Measurements from ENCODE around the gene SGMS2. TPM values are rescaled to one million over a fixed set of nuclear protein-coding genes. Genes with fewer than 3 reads are reported as not detected.

Gene SGMS2
- total RNA-seq, 1 donor from 2014 or later: 7.5 TPM

- H3K27ac Mint-ChIP-seq: peak overlapping the region; percentile 1
- no peak for TF ChIP-seq CTCF (IDR thresholded peaks at IDR 0.05; ENCODE audit: unreplicated experiment)
- DNase-seq (ENCODE audit: low spot score in 2 of 2, unreplicated experiment in 2 of 2): no peak
These were observed 45.5 kb downstream of the SGMS2 start for GRCh38 chr4:107870236-107870635.

GRCh38 chr4:107870916-107871786, 46.4 kb downstream of the SGMS2 start:
- Mint-ChIP-seq H3K27me3 (ENCODE audit: low read depth) (no peaks in the 10 kb centered on the region), H3K4me1 (peaks cover 21% of the 10 kb centered on the region), H3K4me3 (no peak overlapping the region), H3K36me3 (no peaks in the 10 kb centered on the region), H3K27ac (peak overlapping the region; percentile 71), H3K9me3 (peaks cover 4% of the 10 kb centered on the region)
- DNase-seq (ENCODE audit: low spot score in 2 of 2, unreplicated experiment in 2 of 2): no peak
- TF ChIP-seq CTCF (IDR thresholded peaks at IDR 0.05; ENCODE audit: unreplicated experiment): no peak

More at GRCh38 chr4:107870236-107870635, 45.5 kb downstream of the SGMS2 start:
- Mint-ChIP-seq H3K36me3 (no peaks in the 10 kb centered on the region), H3K4me1 (peaks cover 21% of the 10 kb centered on the region), H3K9me3 (peaks cover 4% of the 10 kb centered on the region), H3K4me3 (no peak overlapping the region), H3K27me3 (ENCODE audit: low read depth) (no peaks in the 10 kb centered on the region)

- H3K27ac Mint-ChIP-seq: no peak overlapping the region
- no peaks in the 10 kb centered on the region for H3K27me3 Mint-ChIP-seq (ENCODE audit: low read depth)
- DNase-seq (ENCODE audit: low spot score in 2 of 2, unreplicated experiment in 2 of 2): no peak
These were observed 49.3 kb downstream of the SGMS2 start for GRCh38 chr4:107874024-107874423.

GRCh38 chr4:107876099-107876498, 51.4 kb downstream of the SGMS2 start:
- TF ChIP-seq CTCF (IDR thresholded peaks at IDR 0.05; ENCODE audit: unreplicated experiment): no peak
- H3K4me1 Mint-ChIP-seq: peaks cover 21% of the 10 kb centered on the region
- no peak overlapping the region for H3K27ac Mint-ChIP-seq
- no peak for DNase-seq (ENCODE audit: low spot score in 2 of 2, unreplicated experiment in 2 of 2)
- H3K36me3 Mint-ChIP-seq: no peaks in the 10 kb centered on the region
- H3K4me3 Mint-ChIP-seq: no peak overlapping the region
- H3K9me3 Mint-ChIP-seq: peaks cover 4% of the 10 kb centered on the region
- no peaks in the 10 kb centered on the region for H3K27me3 Mint-ChIP-seq (ENCODE audit: low read depth)

More at GRCh38 chr4:107874024-107874423, 49.3 kb downstream of the SGMS2 start:
- Mint-ChIP-seq H3K9me3 (peaks cover 4% of the 10 kb centered on the region), H3K4me3 (no peak overlapping the region), H3K4me1 (peaks cover 31% of the 10 kb centered on the region), H3K36me3 (no peaks in the 10 kb centered on the region)
- no peak for TF ChIP-seq CTCF (IDR thresholded peaks at IDR 0.05; ENCODE audit: unreplicated experiment)

GRCh38 chr4:107877361-107877760, 52.6 kb downstream of the SGMS2 start:
- H3K36me3 Mint-ChIP-seq: no peaks in the 10 kb centered on the region
- TF ChIP-seq CTCF (IDR thresholded peaks at IDR 0.05; ENCODE audit: unreplicated experiment): no peak
- peaks cover 11% of the 10 kb centered on the region for H3K4me1 Mint-ChIP-seq
- H3K4me3 Mint-ChIP-seq: no peak overlapping the region
- H3K27ac Mint-ChIP-seq: no peak overlapping the region
- no peaks in the 10 kb centered on the region for H3K27me3 Mint-ChIP-seq (ENCODE audit: low read depth)
- DNase-seq (ENCODE audit: low spot score in 2 of 2, unreplicated experiment in 2 of 2): no peak
- peaks cover 10% of the 10 kb centered on the region for H3K9me3 Mint-ChIP-seq
